Prostate gland (tissue), 2 donors: ENCODE results near the gene DIP2B.

Source experiments
- POLR2A ChIP-seq: fragments of 450-650 bp; IDR thresholded peaks from one replicate; pipeline ENCODE4 v1.6.1; 2016; ENCODE audit warnings: antibody characterized with exemption, mild to moderate bottlenecking
- POLR2AphosphoS5 ChIP-seq: sonication (generic); formaldehyde crosslinking; IDR thresholded peaks from one replicate; pipeline ENCODE4 v1.6.1; 2017; ENCODE audit warnings: antibody characterized with exemption
- TF ChIP-seq, protein P1 (sequence below), 4 experiments: fragments of 200-600 bp in 2 of 4; fragments of 450-650 bp in 2 of 4; sonication (generic) in 2 of 4; IDR thresholded peaks; 1 replicate in 3 of 4; 2 replicates in 1 of 4; pipeline ENCODE4 v1.5.1; 2016 to 2019; ENCODE audit warnings: antibody characterized with exemption in 4 of 4, mild to moderate bottlenecking in 2 of 4, moderate library complexity in 2 of 4

DNA sequence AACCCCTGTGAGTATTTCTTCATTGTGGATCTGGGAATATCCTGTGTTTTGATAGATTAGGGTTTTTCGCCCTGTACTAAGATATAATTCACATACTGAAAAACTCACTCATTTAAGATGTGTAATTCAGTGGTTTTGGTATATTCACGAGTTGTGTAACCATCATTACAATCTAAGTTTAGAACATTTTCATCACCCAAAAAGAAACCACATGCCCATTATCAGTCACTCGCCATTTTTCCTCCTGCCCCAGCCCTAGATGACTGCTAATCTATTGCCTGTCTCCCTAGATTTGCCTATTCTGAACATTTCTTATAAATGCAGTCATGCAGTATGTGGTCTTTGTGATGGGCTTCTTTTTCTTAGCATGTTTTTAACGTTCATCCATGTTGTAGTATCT lies 191.2 kb downstream of the DIP2B start:
- TF ChIP-seq POLR2AphosphoS5 (no peak), POLR2A (no peak)
- TF ChIP-seq, protein P1, sequence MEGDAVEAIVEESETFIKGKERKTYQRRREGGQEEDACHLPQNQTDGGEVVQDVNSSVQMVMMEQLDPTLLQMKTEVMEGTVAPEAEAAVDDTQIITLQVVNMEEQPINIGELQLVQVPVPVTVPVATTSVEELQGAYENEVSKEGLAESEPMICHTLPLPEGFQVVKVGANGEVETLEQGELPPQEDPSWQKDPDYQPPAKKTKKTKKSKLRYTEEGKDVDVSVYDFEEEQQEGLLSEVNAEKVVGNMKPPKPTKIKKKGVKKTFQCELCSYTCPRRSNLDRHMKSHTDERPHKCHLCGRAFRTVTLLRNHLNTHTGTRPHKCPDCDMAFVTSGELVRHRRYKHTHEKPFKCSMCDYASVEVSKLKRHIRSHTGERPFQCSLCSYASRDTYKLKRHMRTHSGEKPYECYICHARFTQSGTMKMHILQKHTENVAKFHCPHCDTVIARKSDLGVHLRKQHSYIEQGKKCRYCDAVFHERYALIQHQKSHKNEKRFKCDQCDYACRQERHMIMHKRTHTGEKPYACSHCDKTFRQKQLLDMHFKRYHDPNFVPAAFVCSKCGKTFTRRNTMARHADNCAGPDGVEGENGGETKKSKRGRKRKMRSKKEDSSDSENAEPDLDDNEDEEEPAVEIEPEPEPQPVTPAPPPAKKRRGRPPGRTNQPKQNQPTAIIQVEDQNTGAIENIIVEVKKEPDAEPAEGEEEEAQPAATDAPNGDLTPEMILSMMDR (IDR thresholded peaks at IDR 0.05): no peak
